ENCODE data around the gene RCL1. TPM values are rescaled to one million over a fixed set of nuclear protein-coding genes. Genes with fewer than 3 reads are reported as not detected.

Gene RCL1
- total and polyA plus RNA-seq, 2 donors (not counting 1 experiment from before 2014, with no cell fraction given), result 10.5 to 21.7 TPM

GRCh38 chr9:4743131-4743875 lies 49.4 kb upstream of the RCL1 start:
- Histone ChIP-seq H4K20me1 (ENCODE audit: control insufficient read depth, insufficient read depth, low read length, poor library complexity, severe bottlenecking) (peaks cover 12% of the 10 kb centered on the region), H3K36me3 (replicated peaks in 1 of 2; ENCODE audit: control extremely low read depth in 1 of 2, control insufficient read depth in 1 of 2, extremely low read depth in 1 of 2, insufficient read depth in 2 of 2, low read length in 1 of 2) (no peaks in the 10 kb centered on the region), H3K4me1 (ENCODE audit: control insufficient read depth in 2 of 2, insufficient read depth in 2 of 2, low read length in 2 of 2) (peaks cover 19 to 23% of the 10 kb centered on the region in 2 donors), H3K79me2 (ENCODE audit: control insufficient read depth, insufficient read depth, low read length) (peaks cover 16% of the 10 kb centered on the region), H3K9ac (ENCODE audit: low read length) (no peak overlapping the region), H3K27me3 (replicated peaks in 1 of 4; ENCODE audit: control extremely low read depth in 1 of 4, control insufficient read depth in 3 of 4, insufficient read depth in 4 of 4, low read length in 3 of 4) (no peaks in the 10 kb centered on the region), H3K4me2 (replicated peaks; ENCODE audit: low read depth, low read length, poor library complexity, severe bottlenecking) (no peak overlapping the region), H3K4me3 (ENCODE audit: control extremely low read depth in 1 of 5, extremely low read depth in 1 of 5, insufficient read depth in 1 of 5, low read depth in 2 of 5, low read length in 4 of 5) (no peak overlapping the region), H3K27ac (ENCODE audit: low read length in 2 of 2) (no peak overlapping the region), H3K9me3 (ENCODE audit: control extremely low read depth in 1 of 3, control insufficient read depth in 2 of 3, insufficient read depth in 1 of 3, low read length in 2 of 3) (no peaks in the 10 kb centered on the region), H2AFZ (ENCODE audit: insufficient read depth, low read depth, low read length, poor library complexity, severe bottlenecking) (no peak overlapping the region)
- ChIA-PET POLR2A (no interaction called here), CTCF (interaction anchor here (1.0 to 5.0 kb wide), 2 partner anchors 9 to 16 kb away, joined by 3 to 22 read pairs; no protein-coding TSS in a partner anchor)
- no peak overlapping the region for H3K27ac Mint-ChIP-seq
- no peak for TF ChIP-seq CTCF (IDR thresholded peaks at IDR 0.05)
- TF ChIP-seq EZH2 (IDR thresholded peaks at IDR 0.05; ENCODE audit: borderline replicate concordance, insufficient read depth, low read depth, low read length, poor library complexity, severe bottlenecking), result no peak
- H3K9me3 Mint-ChIP-seq (ENCODE audit: insufficient read depth), result no peaks in the 10 kb centered on the region
- ATAC-seq (ENCODE audit: low read depth) (no peak), DNase-seq (no peak)
- no peaks in the 10 kb centered on the region for H3K27me3 Mint-ChIP-seq
- no peak overlapping the region for H3K4me3 Mint-ChIP-seq
- H3K4me1 Mint-ChIP-seq, result peaks cover 21% of the 10 kb centered on the region
- intact Hi-C loops (cut with micrococcal nuclease), result loop anchor here (5.0 kb wide), 2 partner anchors 859 to 1264 kb away; a partner anchor contains a TSS
- no CpG with 5 or more reads among the region's 5 CpGs for WGBS (ENCODE audit: insufficient coverage)

Data from B cell (primary cell).